Measurements from ENCODE around the gene PSENEN. TPM values are rescaled to one million over a fixed set of nuclear protein-coding genes. Genes with fewer than 3 reads are reported as not detected.

PSENEN gene
- total and polyA plus RNA-seq, 2 of the 8 experiments (the other 6 are each of a cell fraction or from before 2014, with no cell fraction given) = 66.7 to 75.3 TPM

DNA sequence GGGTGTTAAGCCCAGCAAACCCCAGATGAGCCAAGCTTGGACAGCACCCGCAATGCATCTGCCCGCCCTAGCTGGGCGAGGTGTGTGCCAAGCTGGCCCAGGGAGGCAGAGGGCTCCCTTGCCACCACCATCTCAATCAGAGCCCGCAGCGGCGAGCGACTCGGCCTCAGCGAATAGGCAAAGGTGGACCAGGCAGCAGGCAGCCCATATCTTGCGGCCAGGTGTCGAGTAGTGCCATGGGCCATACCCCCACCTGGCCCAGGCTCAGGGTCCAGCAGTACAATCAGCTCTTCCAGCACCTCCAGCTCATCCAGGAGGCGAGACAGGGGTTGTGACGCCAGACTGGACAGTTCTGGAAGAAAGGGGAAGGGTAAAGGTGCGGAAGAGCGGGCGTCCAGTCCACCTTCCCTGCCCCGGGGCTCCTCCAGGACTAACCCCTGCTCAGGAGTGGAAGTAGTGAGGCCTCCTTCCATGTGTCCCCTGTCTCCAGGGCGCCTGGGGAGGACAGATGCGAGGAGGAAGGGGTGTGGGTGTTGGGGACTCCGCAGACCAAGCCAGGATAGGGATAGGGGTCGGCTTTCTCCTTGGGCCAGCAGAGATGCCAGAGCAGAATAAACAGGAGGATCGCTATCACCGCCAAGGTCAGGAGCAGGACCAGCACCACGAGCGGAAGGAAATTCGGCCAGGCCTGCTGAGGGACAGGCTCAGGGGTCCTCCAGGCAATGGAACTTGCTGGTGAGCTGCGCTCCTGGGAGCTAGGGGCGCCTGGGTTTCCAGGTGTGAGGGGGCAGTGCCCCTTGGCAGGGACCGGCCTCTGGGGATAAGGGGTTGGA is 6.0 kb upstream of the PSENEN start:
- Histone ChIP-seq H3K4me1 (replicated peaks in 1 of 4; ENCODE audit: control insufficient read depth in 3 of 4, insufficient read depth in 4 of 4, low read length in 3 of 4) (peaks cover 0 to 5% (median 3%) of the 10 kb centered on the region in 4 experiments; a peak in 3 of 7 replicates), H3K79me2 (ENCODE audit: control insufficient read depth in 1 of 2, insufficient read depth in 2 of 2, low read length in 2 of 2) (no peaks in the 10 kb centered on the region), H3K4me3 (ENCODE audit: extremely low read depth in 1 of 4, insufficient read depth in 2 of 4, low read depth in 3 of 4, low read length in 4 of 4) (peak overlapping the region; percentile 72 to 86 (median 78)), H2BK15ac (ENCODE audit: low read length) (no peak overlapping the region), H3K4ac (replicated peaks; ENCODE audit: insufficient read length, low read depth, low read length) (no peak overlapping the region), H3K56ac (replicated peaks; ENCODE audit: insufficient read length, low read depth, low read length) (no peak overlapping the region), H4K20me1 (replicated peaks in 1 of 2; ENCODE audit: control insufficient read depth in 1 of 2, insufficient read depth in 2 of 2, low read length in 2 of 2) (peaks cover 0 to 9% of the 10 kb centered on the region in 2 experiments), H3K23me2 (ENCODE audit: low read depth, low read length) (peaks cover 11% of the 10 kb centered on the region; the same call in 1 of the 2 replicates), H2AK5ac (ENCODE audit: low read depth, low read length) (no peak overlapping the region), H4K5ac (ENCODE audit: insufficient read length, low read depth, low read length) (no peak overlapping the region), H3K27me3 (replicated peaks in 1 of 4; ENCODE audit: control insufficient read depth in 3 of 4, extremely low read depth in 1 of 4, insufficient read depth in 3 of 4, low read length in 3 of 4) (no peaks in the 10 kb centered on the region), H3K9me3 (ENCODE audit: insufficient read depth in 2 of 2, low read depth in 1 of 2, low read length in 1 of 2) (no peaks in the 10 kb centered on the region), H2BK12ac (ENCODE audit: low read depth, low read length) (no peak overlapping the region), H4K8ac (ENCODE audit: extremely low read depth, insufficient read depth, low read length) (peak overlapping the region; percentile 65; the same call in 1 of the 2 replicates), H3K9ac (replicated peaks in 1 of 4; ENCODE audit: extremely low read depth in 1 of 4, low read depth in 3 of 4, low read length in 3 of 4) (peak overlapping the region in 3 of 4 experiments; percentile 29 to 52 (median 31); a peak in 3 of 7 replicates), H4K91ac (replicated peaks; ENCODE audit: insufficient read length, low read length) (no peak overlapping the region), H2BK5ac (ENCODE audit: low read depth, low read length) (no peak overlapping the region), H3K27ac (ENCODE audit: low read depth, low read length) (no peak overlapping the region), H2AFZ (ENCODE audit: low read length) (no peak overlapping the region), H3K36me3 (ENCODE audit: control insufficient read depth in 2 of 4, insufficient read depth in 4 of 4, low read length in 3 of 4) (peaks cover 11 to 25% (median 18%) of the 10 kb centered on the region in 4 experiments; a peak in 6 of 8 replicates), H2BK120ac (replicated peaks; ENCODE audit: low read depth, low read length) (no peak overlapping the region), H2BK20ac (ENCODE audit: low read length) (no peak overlapping the region), H3K18ac (ENCODE audit: extremely low read depth, low read length) (no peak overlapping the region; the same call in 1 of the 2 replicates), H3K14ac (ENCODE audit: insufficient read length) (no peak overlapping the region), H3K23ac (ENCODE audit: insufficient read length) (no peak overlapping the region), H3K79me1 (ENCODE audit: low read depth, low read length) (no peaks in the 10 kb centered on the region; the same call in 1 of the 2 replicates), H3K4me2 (ENCODE audit: insufficient read depth in 1 of 2, low read depth in 2 of 2, low read length in 2 of 2) (peak overlapping the region; percentile 70 to 78)
- no peak for FAIRE-seq
- WGBS, 2 experiments (ENCODE audit: extremely low coverage in 1 of 2, insufficient coverage in 1 of 2, insufficient read length in 1 of 2, insufficient replicate concordance in 2 of 2, low coverage in 1 of 2, low lambda C conversion rate in 2 of 2, missing lambda C conversion rate in 1 of 2) = 79% methylated on average over 29 of the region's 29 CpGs; no CpG with 5 or more reads in 1 of the 2 experiments
- ChIA-PET POLR2A (ENCODE audit: partially characterized antibody) (interaction anchor here (0.6 to 7.6 kb wide), 18 partner anchors 8 to 244 kb away, joined by 3 to 54 read pairs (median 6); partner anchors contain the start of genes APLP1, COX6B1, HSPB6 and LIN37), CTCF (ENCODE audit: partially characterized antibody) (interaction anchor here (1.2 to 8.9 kb wide), 6 partner anchors 16 to 138 kb away, joined by 5 to 80 read pairs (median 5); no protein-coding TSS in a partner anchor)
- peak in 1 of 2 experiments; percentile 59 for DNase-seq (ENCODE audit: low read depth in 1 of 2, low spot score in 2 of 2)
- TF ChIP-seq, protein P1, sequence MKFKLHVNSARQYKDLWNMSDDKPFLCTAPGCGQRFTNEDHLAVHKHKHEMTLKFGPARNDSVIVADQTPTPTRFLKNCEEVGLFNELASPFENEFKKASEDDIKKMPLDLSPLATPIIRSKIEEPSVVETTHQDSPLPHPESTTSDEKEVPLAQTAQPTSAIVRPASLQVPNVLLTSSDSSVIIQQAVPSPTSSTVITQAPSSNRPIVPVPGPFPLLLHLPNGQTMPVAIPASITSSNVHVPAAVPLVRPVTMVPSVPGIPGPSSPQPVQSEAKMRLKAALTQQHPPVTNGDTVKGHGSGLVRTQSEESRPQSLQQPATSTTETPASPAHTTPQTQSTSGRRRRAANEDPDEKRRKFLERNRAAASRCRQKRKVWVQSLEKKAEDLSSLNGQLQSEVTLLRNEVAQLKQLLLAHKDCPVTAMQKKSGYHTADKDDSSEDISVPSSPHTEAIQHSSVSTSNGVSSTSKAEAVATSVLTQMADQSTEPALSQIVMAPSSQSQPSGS (IDR thresholded peaks at IDR 0.05; ENCODE audit: low read length) = no peak
- TF ChIP-seq JUN (IDR thresholded peaks at IDR 0.05; ENCODE audit: low read depth, low read length) = no peak
- no peak for TF ChIP-seq RXRA (IDR thresholded peaks at IDR 0.05; ENCODE audit: insufficient read depth, low read depth, low read length)
- no peak for TF ChIP-seq NANOG (IDR thresholded peaks at IDR 0.05; ENCODE audit: insufficient read depth, low read depth, low read length, poor library complexity, severe bottlenecking)
- 0 out of 3 replicates have a peak, but pooled peaks of 1 of the 2 experiments have one; percentile 38 for TF ChIP-seq POLR2A (IDR thresholded peaks at IDR 0.05; ENCODE audit: control extremely low read depth in 1 of 2, low read depth in 2 of 2, low read length in 2 of 2)
- TF ChIP-seq RFX5 (IDR thresholded peaks at IDR 0.05; ENCODE audit: borderline replicate concordance, low read depth, low read length) = no peak
- no peak for TF ChIP-seq TBP (IDR thresholded peaks at IDR 0.05; ENCODE audit: low read depth, low read length)
- no peak for TF ChIP-seq ASH2L (IDR thresholded peaks at IDR 0.05; ENCODE audit: low read length)
- peak; percentile 9; the same call in 1 of the 2 replicates for TF ChIP-seq POLR2AphosphoS5 (IDR thresholded peaks at IDR 0.05; ENCODE audit: low read depth, low read length)

Measured in H1 (cell line).